HEK293 (cell line): Measurements from ENCODE around the gene TTLL10.
A peak's percentile ranks its signal among the peaks of the same experiment; 100 is the strongest.

ENCODE experiments used
- CTCF ChIA-PET: fragments of 350-600 bp; formaldehyde crosslinking; extraction: SDS; loops from one replicate; lab custom pipeline; 2021; ENCODE audit warnings: antibody characterized with exemption; lab: Yijun Ruan, JAX
- POLR2A ChIA-PET: fragments of 300-600 bp; formaldehyde crosslinking; extraction: SDS; loops from one replicate; lab custom pipeline; 2020; ENCODE audit warnings: antibody characterized with exemption, inconsistent platforms; lab: Yijun Ruan, JAX
- H3K27ac ChIP-seq: fragments of 200-500 bp; sonication (Bioruptor generic); 2 replicates; pipeline ENCODE4 v1.5.1; 2014; ENCODE audit warnings: low read depth, low read length, control low read depth, inconsistent platforms; ENCODE audit errors: extremely low read depth
- H3K36me3 ChIP-seq, 2 experiments: fragments of 200-500 bp in 1 of 2; sonication (Bioruptor generic) in 1 of 2; 1 replicate in 1 of 2; 2 replicates in 1 of 2; pipeline ENCODE4 v1.5.1; 2014 to 2017; ENCODE audit warnings: inconsistent platforms in 2 of 2, low read length in 2 of 2; ENCODE audit not compliant: control insufficient read depth in 2 of 2, insufficient read depth in 1 of 2
- H3K4me1 ChIP-seq: fragments of 200-500 bp; sonication (Bioruptor generic); 2 replicates; pipeline ENCODE4 v1.5.1; 2014; ENCODE audit warnings: mild to moderate bottlenecking, low read length, inconsistent platforms; ENCODE audit not compliant: control insufficient read depth, insufficient read depth
- H3K4me3 ChIP-seq: 2 replicates; pipeline ENCODE4 v1.5.1; 2011; ENCODE audit warnings: low read depth, mild to moderate bottlenecking, control low read depth, low read length, moderate library complexity
- H3K9me3 ChIP-seq: fragments of 200-500 bp; sonication (Bioruptor generic); 2 replicates; pipeline ENCODE4 v1.5.1; 2014; ENCODE audit warnings: low read depth, low read length, inconsistent platforms; ENCODE audit not compliant: control insufficient read depth, insufficient read depth
- BCL11B ChIP-seq: fragments of 450-650 bp; formaldehyde crosslinking; IDR thresholded peaks from 2 replicates; pipeline ENCODE4 v1.5.1; 2016; ENCODE audit warnings: low read depth, missing biosample characterization, missing genetic modification characterization
- GLIS2 ChIP-seq: fragments of 450-650 bp; formaldehyde crosslinking; IDR thresholded peaks from 2 replicates; pipeline ENCODE4 v1.5.1; 2016; ENCODE audit warnings: missing biosample characterization, missing genetic modification characterization
- ZNF175 ChIP-seq: fragments of 450-650 bp; formaldehyde crosslinking; IDR thresholded peaks from 2 replicates; pipeline ENCODE4 v1.5.1; 2016; ENCODE audit warnings: missing biosample characterization, missing genetic modification characterization
- ZNF184 ChIP-seq: fragments of 450-650 bp; IDR thresholded peaks from 2 replicates; pipeline ENCODE4 v1.5.1; 2018; ENCODE audit warnings: missing biosample characterization, mild to moderate bottlenecking, missing genetic modification characterization
- ZNF223 ChIP-seq: fragments of 450-650 bp; formaldehyde crosslinking; IDR thresholded peaks from 2 replicates; pipeline ENCODE4 v1.5.1; 2016; ENCODE audit warnings: missing biosample characterization, missing genetic modification characterization
- ZNF248 ChIP-seq: fragments of 450-650 bp; formaldehyde crosslinking; IDR thresholded peaks from 2 replicates; pipeline ENCODE4 v1.5.1; 2017; ENCODE audit warnings: missing biosample characterization, missing genetic modification characterization
- ZNF600 ChIP-seq: fragments of 450-650 bp; formaldehyde crosslinking; IDR thresholded peaks from 2 replicates; pipeline ENCODE4 v1.5.1; 2016; ENCODE audit warnings: missing biosample characterization, missing genetic modification characterization
- ZNF837 ChIP-seq: fragments of 450-650 bp; formaldehyde crosslinking; IDR thresholded peaks from 2 replicates; pipeline ENCODE4 v1.5.1; 2016; ENCODE audit warnings: missing biosample characterization, missing genetic modification characterization
- TF ChIP-seq, protein P1 (sequence below): fragments of 450-650 bp; formaldehyde crosslinking; IDR thresholded peaks from 2 replicates; pipeline ENCODE4; 2016; ENCODE audit warnings: missing biosample characterization, missing genetic modification characterization
- TF ChIP-seq, protein P2 (sequence below): fragments of 450-650 bp; formaldehyde crosslinking; IDR thresholded peaks from 2 replicates; pipeline ENCODE4 v1.5.1; 2017; ENCODE audit warnings: missing biosample characterization, missing genetic modification characterization
- TF ChIP-seq, protein P3 (sequence below): fragments of 450-650 bp; formaldehyde crosslinking; conservative IDR thresholded peaks from 2 replicates; pipeline ENCODE4 v1.5.1; 2016; ENCODE audit warnings: low read depth, missing biosample characterization, missing genetic modification characterization

Gene TTLL10

DNA sequence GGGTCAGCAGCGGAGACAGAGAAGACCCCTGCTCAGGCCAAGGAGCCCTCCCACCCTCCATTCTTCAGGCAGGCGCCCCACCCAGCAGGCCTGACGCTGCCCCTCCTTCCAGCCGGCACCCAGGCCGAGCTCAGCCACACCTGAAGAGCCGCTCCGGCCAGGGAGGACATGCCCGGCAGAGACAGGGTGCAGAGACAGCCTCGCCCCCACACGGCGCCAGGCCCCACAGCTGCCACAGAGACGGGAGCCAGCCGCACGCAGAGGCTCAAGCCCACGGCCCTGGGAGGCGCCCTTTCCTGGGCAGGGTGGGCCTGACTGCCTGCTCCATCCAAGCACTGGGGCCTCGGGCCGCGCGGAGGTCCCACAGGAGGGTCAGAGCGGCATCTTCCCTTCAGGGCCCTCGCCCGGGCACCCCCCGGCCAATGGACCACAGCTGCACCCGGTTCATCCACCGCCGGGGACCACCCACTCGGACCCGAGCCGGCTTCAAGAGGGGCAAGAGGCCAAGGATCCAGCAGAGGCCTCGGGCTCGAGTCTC, 5.2 kb downstream of the TTLL10 start (continued):
- TF ChIP-seq, protein P1, sequence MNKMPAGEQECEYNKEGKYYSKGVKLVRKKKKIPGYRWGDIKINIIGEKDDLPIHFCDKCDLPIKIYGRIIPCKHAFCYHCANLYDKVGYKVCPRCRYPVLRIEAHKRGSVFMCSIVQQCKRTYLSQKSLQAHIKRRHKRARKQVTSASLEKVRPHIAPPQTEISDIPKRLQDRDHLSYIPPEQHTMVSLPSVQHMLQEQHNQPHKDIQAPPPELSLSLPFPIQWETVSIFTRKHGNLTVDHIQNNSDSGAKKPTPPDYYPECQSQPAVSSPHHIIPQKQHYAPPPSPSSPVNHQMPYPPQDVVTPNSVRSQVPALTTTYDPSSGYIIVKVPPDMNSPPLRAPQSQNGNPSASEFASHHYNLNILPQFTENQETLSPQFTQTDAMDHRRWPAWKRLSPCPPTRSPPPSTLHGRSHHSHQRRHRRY (tag by site-specific recombination) = no peak
- TF ChIP-seq ZNF223 (tag by site-specific recombination) (no peak), GLIS2 (no peak), ZNF175 (tag by site-specific recombination) (no peak)
- TF ChIP-seq, protein P2, sequence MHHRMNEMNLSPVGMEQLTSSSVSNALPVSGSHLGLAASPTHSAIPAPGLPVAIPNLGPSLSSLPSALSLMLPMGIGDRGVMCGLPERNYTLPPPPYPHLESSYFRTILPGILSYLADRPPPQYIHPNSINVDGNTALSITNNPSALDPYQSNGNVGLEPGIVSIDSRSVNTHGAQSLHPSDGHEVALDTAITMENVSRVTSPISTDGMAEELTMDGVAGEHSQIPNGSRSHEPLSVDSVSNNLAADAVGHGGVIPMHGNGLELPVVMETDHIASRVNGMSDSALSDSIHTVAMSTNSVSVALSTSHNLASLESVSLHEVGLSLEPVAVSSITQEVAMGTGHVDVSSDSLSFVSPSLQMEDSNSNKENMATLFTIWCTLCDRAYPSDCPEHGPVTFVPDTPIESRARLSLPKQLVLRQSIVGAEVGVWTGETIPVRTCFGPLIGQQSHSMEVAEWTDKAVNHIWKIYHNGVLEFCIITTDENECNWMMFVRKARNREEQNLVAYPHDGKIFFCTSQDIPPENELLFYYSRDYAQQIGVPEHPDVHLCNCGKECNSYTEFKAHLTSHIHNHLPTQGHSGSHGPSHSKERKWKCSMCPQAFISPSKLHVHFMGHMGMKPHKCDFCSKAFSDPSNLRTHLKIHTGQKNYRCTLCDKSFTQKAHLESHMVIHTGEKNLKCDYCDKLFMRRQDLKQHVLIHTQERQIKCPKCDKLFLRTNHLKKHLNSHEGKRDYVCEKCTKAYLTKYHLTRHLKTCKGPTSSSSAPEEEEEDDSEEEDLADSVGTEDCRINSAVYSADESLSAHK (tag by site-specific recombination) = no peak

DNA sequence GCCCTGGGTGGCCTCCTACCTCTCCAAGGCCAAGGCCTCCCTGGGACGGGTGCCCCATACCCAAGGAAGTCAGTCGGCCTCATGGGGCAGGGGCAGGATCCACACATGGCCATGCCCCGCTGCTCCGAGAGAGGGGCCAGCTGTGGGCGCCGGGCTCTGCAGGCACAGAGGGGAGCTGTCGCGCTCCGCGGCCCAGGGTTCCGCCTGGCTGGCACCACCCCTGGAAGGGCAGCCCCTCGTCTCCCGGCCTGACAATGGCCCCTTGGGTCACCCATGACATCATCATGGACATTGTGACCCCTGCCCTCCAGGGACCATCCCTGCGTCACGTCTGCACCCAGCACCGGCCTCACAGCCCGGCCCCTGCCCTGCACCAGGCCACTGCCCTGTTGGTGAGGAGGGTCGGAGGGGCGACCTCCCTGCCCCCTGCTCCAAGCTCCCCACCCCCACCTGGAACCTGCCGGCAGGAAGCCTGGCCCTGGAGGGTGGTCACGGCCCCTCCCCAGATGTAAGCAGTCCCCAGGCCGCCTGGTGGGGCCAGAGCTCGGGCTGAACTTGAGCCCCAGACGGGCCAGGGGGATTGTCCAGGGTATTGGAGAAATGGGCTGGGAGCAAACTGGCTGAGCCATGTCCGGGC, 5.8 kb downstream of the TTLL10 start:
- Histone ChIP-seq H3K9me3 (no peaks in the 10 kb centered on the region), H3K4me1 (no peaks in the 10 kb centered on the region), H3K27ac (no peak overlapping the region), H3K36me3 (no peaks in the 10 kb centered on the region), H3K4me3 (no peak overlapping the region)
- ChIA-PET POLR2A (no interaction called here), CTCF (interaction anchor here (0.7 kb wide), 1 partner anchor 57 kb away, joined by 5 read pairs; no protein-coding TSS in a partner anchor)
- TF ChIP-seq BCL11B (tag by site-specific recombination) (peak; percentile 41; the same call in 1 of the 2 replicates), ZNF837 (tag by site-specific recombination) (no peak), ZNF184 (tag by site-specific recombination) (no peak)

DNA sequence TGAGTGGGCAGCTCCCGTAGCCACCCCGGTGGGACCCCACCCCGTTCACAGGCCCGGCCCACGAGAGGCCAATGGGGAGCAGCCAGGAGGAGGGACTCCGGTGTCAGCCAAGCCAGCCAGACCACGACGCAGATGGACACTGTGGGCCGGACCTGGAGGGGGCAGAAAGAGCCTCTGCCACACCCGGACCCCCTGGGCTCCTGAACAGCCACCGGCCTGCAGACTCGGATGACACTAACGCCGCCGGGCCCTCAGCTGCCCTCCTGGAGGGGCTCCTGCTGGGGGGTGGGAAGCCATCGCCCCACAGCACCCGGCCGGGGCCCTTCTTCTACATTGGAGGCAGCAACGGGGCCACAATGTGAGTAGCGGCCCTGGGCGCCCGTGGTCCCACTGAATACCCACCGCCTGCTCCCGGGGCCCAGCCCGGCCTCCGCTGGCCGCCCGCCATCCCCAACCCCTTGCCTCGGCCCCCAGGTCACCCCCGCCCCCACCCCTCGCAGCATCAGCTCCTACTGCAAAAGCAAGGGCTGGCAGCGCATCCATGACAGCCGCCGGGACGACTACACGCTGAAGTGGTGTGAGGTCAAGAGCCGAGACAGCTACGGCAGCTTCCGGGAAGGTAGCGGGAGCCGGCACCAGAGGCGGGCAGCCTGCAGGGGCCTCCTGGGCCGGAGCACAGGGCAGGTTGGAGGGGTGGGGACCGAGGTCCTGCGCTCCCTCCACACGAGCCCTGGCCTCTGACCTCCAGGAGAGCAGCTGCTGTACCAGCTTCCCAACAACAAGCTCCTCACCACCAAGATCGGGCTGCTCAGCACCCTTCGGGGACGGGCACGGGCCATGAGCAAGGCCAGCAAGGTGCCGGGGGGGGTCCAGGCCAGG, 6.5 kb downstream of the TTLL10 start:
- H3K4me3 ChIP-seq = no peak overlapping the region
- POLR2A ChIA-PET = no interaction called here
- H3K36me3 ChIP-seq = no peaks in the 10 kb centered on the region
- CTCF ChIA-PET = interaction anchor here (0.7 kb wide), 1 partner anchor 58 kb away, joined by 5 read pairs; no protein-coding TSS in a partner anchor
- no peak for TF ChIP-seq ZNF248 (tag by site-specific recombination)
- TF ChIP-seq ZNF600 = 0 out of 2 replicates have a peak, but pooled peaks have one; percentile 17
- TF ChIP-seq, protein P3, sequence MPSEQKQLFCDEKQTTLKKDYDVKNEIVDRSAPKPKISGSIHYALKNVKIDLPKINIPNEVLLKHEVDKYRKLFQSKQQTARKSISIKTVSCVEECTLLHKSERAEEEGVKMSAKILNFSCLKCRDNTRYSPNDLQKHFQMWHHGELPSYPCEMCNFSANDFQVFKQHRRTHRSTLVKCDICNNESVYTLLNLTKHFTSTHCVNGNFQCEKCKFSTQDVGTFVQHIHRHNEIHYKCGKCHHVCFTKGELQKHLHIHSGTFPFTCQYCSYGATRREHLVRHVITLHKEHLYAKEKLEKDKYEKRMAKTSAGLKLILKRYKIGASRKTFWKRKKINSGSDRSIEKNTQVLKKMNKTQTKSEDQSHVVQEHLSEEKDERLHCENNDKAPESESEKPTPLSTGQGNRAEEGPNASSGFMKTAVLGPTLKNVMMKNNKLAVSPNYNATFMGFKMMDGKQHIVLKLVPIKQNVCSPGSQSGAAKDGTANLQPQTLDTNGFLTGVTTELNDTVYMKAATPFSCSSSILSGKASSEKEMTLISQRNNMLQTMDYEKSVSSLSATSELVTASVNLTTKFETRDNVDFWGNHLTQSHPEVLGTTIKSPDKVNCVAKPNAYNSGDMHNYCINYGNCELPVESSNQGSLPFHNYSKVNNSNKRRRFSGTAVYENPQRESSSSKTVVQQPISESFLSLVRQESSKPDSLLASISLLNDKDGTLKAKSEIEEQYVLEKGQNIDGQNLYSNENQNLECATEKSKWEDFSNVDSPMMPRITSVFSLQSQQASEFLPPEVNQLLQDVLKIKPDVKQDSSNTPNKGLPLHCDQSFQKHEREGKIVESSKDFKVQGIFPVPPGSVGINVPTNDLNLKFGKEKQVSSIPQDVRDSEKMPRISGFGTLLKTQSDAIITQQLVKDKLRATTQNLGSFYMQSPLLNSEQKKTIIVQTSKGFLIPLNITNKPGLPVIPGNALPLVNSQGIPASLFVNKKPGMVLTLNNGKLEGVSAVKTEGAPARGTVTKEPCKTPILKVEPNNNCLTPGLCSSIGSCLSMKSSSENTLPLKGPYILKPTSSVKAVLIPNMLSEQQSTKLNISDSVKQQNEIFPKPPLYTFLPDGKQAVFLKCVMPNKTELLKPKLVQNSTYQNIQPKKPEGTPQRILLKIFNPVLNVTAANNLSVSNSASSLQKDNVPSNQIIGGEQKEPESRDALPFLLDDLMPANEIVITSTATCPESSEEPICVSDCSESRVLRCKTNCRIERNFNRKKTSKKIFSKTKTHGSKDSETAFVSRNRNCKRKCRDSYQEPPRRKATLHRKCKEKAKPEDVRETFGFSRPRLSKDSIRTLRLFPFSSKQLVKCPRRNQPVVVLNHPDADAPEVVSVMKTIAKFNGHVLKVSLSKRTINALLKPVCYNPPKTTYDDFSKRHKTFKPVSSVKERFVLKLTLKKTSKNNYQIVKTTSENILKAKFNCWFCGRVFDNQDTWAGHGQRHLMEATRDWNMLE (tag by site-specific recombination) = no peak
- no peak overlapping the region for H3K27ac ChIP-seq
- no peaks in the 10 kb centered on the region for H3K4me1 ChIP-seq
- H3K9me3 ChIP-seq = no peaks in the 10 kb centered on the region
